WTC11 (cell line): ENCODE measurements around the gene OR4D1. TPM values are rescaled to one million over a fixed set of nuclear protein-coding genes. Genes with fewer than 3 reads are reported as not detected.

ENCODE experiments used
- ATAC-seq: fragments of 200-7000 bp; cut with Tn5 transposase; 2 replicates; pipeline ENCODE4 v1.10.0; 2021; ENCODE audit warnings: mild to moderate bottlenecking, moderate library complexity
- CTCF ChIA-PET: fragments of 300-600 bp; sonication (Branson Sonifier 250); formaldehyde crosslinking; loops from one replicate; lab custom pipeline; 2021; ENCODE audit warnings: antibody characterized with exemption; lab: Charles Lee
- POLR2A ChIA-PET: fragments of 350-600 bp; sonication (Branson Sonifier 250); formaldehyde crosslinking; loops from one replicate; lab custom pipeline; 2021; ENCODE audit warnings: antibody characterized with exemption; lab: Charles Lee
- DNase-seq: peaks from one replicate; pipeline ENCODE4 v3.0.0; 2021; ENCODE audit warnings: low spot score
- H3K27ac Mint-ChIP-seq: 2 replicates; pipeline ENCODE4 v1.8.0; 2021; ENCODE audit warnings: mixed read lengths
- H3K27me3 Mint-ChIP-seq: 2 replicates; pipeline ENCODE4 v1.8.0; 2021; ENCODE audit warnings: low read depth, mild to moderate bottlenecking, moderate library complexity, mixed read lengths
- H3K36me3 Mint-ChIP-seq: 2 replicates; pipeline ENCODE4 v1.8.0; 2021; ENCODE audit warnings: mixed read lengths
- H3K4me1 Mint-ChIP-seq: 2 replicates; pipeline ENCODE4 v1.8.0; 2022; ENCODE audit warnings: mixed read lengths
- H3K4me3 Mint-ChIP-seq: 2 replicates; pipeline ENCODE4 v1.8.0; 2021; ENCODE audit warnings: mild to moderate bottlenecking, moderate library complexity, mixed read lengths
- H3K9me3 Mint-ChIP-seq: 2 replicates; pipeline ENCODE4 v1.8.0; 2021; ENCODE audit warnings: mixed read lengths
- AFF4 ChIP-seq: sonication (generic); formaldehyde crosslinking; IDR thresholded peaks from 2 replicates; pipeline ENCODE4 v1.8.1; 2023; ENCODE audit warnings: mild to moderate bottlenecking, missing genetic modification reagents, borderline replicate concordance
- ATF1 ChIP-seq: sonication (generic); formaldehyde crosslinking; IDR thresholded peaks from 2 replicates; pipeline ENCODE4 v1.8.1; 2023; ENCODE audit warnings: mild to moderate bottlenecking, moderate library complexity, missing genetic modification reagents
- GABPB1 ChIP-seq: sonication (generic); formaldehyde crosslinking; IDR thresholded peaks from 2 replicates; pipeline ENCODE4 v1.8.1; 2023; ENCODE audit warnings: mild to moderate bottlenecking, missing genetic modification reagents
- HMGXB4 ChIP-seq: sonication (generic); formaldehyde crosslinking; IDR thresholded peaks from 2 replicates; pipeline ENCODE4 v1.8.1; 2023; ENCODE audit warnings: mild to moderate bottlenecking, moderate library complexity, missing genetic modification reagents
- NR3C1 ChIP-seq: sonication (generic); formaldehyde crosslinking; conservative IDR thresholded peaks from 2 replicates; pipeline ENCODE4 v1.8.1; 2023; ENCODE audit warnings: low read depth, mild to moderate bottlenecking, missing genetic modification reagents
- OVOL2 ChIP-seq: fragments of 250-450 bp; sonication (Bioruptor Pico); IDR thresholded peaks from 2 replicates; pipeline ENCODE4 v1.9.0; 2021; ENCODE audit warnings: mild to moderate bottlenecking, borderline replicate concordance
- PREB ChIP-seq: sonication (generic); formaldehyde crosslinking; IDR thresholded peaks from 2 replicates; pipeline ENCODE4 v1.8.1; 2022; ENCODE audit warnings: mild to moderate bottlenecking, missing genetic modification reagents, moderate library complexity, borderline replicate concordance
- ZNF263 ChIP-seq: sonication (generic); formaldehyde crosslinking; IDR thresholded peaks from 2 replicates; pipeline ENCODE4 v1.8.1; 2022; ENCODE audit warnings: low read depth, mild to moderate bottlenecking, moderate library complexity, missing genetic modification reagents
- ZNF281 ChIP-seq: sonication (generic); formaldehyde crosslinking; IDR thresholded peaks from 2 replicates; pipeline ENCODE4 v1.8.0; 2023; ENCODE audit warnings: mild to moderate bottlenecking, missing genetic modification reagents
- total RNA-seq: library from RNA; stranded (reverse); gene quantifications from 3 replicates; pipeline ENCODE4 v1.2.3, GENCODE V29; 2021
- TF ChIP-seq, protein P1 (sequence below): fragments of 250-450 bp; sonication (Bioruptor Pico); conservative IDR thresholded peaks from 2 replicates; pipeline ENCODE4 v1.9.0; 2021; ENCODE audit warnings: mild to moderate bottlenecking
- TF ChIP-seq, protein P2 (sequence below): sonication (generic); formaldehyde crosslinking; IDR thresholded peaks from 2 replicates; pipeline ENCODE4 v1.8.0; 2023; ENCODE audit warnings: missing genetic modification reagents
- TF ChIP-seq, protein P3 (sequence below): fragments of 200-600 bp; IDR thresholded peaks from 2 replicates; pipeline ENCODE4 v1.8.0; 2022; ENCODE audit warnings: antibody characterized with exemption
- TF ChIP-seq, protein P4 (sequence below): sonication (generic); formaldehyde crosslinking; IDR thresholded peaks from 2 replicates; pipeline ENCODE4 v1.8.1; 2023; ENCODE audit warnings: mild to moderate bottlenecking, missing genetic modification reagents, moderate library complexity
- TF ChIP-seq, protein P5 (sequence below): sonication (generic); formaldehyde crosslinking; IDR thresholded peaks from 2 replicates; pipeline ENCODE4 v1.8.1; 2022; ENCODE audit warnings: mild to moderate bottlenecking, moderate library complexity, missing genetic modification reagents

Gene OR4D1
- total RNA-seq, 1 experiment from 2014 or later: 0.17 TPM

DNA sequence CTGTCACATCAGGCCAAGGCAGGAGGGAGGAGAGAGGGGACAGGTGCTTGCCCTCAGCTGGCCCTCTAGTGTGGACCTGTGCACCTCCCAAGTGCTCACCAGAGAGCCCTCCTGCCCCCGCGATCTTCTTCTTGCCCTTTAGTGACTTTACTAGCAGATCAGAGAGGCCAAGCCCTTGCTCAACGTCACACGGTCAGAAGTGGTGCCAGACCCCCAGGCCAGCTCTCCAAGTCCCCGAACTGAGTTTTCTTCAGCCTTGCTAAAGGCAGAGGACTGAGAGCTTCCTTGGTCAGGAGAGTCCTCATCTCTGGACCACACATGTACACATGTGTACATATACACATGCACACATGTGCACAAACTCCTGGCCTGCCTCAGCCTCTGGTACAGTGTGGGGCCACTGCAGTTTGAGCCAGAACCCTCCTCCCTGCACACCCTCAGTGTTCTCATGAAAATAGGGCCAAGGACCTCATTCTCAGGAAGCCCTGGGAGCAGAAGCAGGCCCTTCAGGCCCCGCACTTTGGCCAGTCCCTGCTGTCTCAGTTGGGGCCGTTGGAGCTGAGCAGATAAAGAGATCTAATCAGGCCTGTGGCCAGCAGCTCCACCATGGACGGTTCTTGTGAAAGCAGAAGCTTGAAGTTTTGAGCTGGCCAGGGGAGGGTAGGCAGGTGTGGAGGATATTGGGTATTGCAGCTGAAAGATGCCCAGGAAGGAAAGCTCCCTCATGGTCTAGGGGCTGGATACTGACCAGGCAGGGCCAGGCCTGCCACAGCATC, 37.0 kb downstream of the OR4D1 start (continued):
- no peak for TF ChIP-seq PREB
- TF ChIP-seq, protein P1, sequence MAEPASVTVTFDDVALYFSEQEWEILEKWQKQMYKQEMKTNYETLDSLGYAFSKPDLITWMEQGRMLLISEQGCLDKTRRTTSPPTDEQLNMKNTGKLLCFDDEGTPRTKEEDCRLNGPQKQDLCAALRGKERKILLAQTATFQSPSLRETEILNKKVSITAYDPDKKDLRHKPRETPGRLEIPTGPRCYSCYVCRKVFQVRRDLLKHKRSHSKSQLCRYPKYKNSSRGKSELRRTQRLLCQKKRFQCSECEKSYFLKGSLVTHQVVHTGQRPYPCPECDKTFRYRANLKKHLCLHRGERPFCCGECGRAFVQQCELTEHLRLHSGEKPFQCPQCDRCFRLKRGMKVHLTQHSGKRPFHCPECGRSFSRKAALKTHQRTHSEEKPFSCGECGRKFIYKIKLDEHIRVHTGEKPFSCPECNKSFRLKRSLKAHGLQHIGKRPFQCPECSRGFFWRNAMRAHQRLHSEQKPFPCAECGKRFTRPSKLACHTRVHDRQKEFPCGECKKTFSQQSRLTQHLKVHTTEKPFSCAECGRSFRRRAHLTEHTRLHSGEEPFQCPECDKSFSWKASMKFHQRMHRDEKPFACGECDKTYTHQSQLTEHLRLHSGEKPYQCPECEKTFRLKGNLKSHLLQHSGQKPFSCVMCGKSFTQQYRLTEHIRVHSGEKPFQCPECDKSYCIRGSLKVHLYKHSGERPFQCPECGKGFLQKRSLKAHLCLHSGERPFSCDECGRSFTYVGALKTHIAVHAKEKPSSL (CRISPR knock-in tag): no peak
- TF ChIP-seq OVOL2 (CRISPR knock-in tag): no peak
- TF ChIP-seq, all 79 proteins: peak for 0

- no peak for ATAC-seq
- H3K27ac Mint-ChIP-seq: no peak overlapping the region
- TF ChIP-seq, protein P2, sequence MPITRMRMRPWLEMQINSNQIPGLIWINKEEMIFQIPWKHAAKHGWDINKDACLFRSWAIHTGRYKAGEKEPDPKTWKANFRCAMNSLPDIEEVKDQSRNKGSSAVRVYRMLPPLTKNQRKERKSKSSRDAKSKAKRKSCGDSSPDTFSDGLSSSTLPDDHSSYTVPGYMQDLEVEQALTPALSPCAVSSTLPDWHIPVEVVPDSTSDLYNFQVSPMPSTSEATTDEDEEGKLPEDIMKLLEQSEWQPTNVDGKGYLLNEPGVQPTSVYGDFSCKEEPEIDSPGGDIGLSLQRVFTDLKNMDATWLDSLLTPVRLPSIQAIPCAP (CRISPR knock-in tag): no peak
- TF ChIP-seq AFF4: no peak
- no peak for TF ChIP-seq GABPB1 (CRISPR knock-in tag)
- TF ChIP-seq ZNF281 (CRISPR knock-in tag): no peak
- no peak for TF ChIP-seq NR3C1 (CRISPR knock-in tag)
- TF ChIP-seq ZNF263: no peak
- TF ChIP-seq, all 79 proteins: peak for 0
These were observed 38.4 kb downstream of the OR4D1 start for GRCh38 chr17:58186591-58186990.

GRCh38 chr17:58187063-58187462, 38.9 kb downstream of the OR4D1 start:
- Mint-ChIP-seq H3K4me1 (peaks cover 14% of the 10 kb centered on the region), H3K9me3 (no peaks in the 10 kb centered on the region), H3K36me3 (no peaks in the 10 kb centered on the region), H3K27me3 (peaks cover 6% of the 10 kb centered on the region; the same call in 1 of the 2 replicates), H3K27ac (no peak overlapping the region), H3K4me3 (no peak overlapping the region)
- ATAC-seq (no peak), DNase-seq (no peak)
- ChIA-PET POLR2A (no interaction called here), CTCF (interaction anchor here (2.1 kb wide), 1 partner anchor 13 kb away, joined by 9 read pairs; no protein-coding TSS in a partner anchor)
- TF ChIP-seq, protein P3, sequence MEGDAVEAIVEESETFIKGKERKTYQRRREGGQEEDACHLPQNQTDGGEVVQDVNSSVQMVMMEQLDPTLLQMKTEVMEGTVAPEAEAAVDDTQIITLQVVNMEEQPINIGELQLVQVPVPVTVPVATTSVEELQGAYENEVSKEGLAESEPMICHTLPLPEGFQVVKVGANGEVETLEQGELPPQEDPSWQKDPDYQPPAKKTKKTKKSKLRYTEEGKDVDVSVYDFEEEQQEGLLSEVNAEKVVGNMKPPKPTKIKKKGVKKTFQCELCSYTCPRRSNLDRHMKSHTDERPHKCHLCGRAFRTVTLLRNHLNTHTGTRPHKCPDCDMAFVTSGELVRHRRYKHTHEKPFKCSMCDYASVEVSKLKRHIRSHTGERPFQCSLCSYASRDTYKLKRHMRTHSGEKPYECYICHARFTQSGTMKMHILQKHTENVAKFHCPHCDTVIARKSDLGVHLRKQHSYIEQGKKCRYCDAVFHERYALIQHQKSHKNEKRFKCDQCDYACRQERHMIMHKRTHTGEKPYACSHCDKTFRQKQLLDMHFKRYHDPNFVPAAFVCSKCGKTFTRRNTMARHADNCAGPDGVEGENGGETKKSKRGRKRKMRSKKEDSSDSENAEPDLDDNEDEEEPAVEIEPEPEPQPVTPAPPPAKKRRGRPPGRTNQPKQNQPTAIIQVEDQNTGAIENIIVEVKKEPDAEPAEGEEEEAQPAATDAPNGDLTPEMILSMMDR: no peak
- TF ChIP-seq OVOL2 (CRISPR knock-in tag): no peak
- TF ChIP-seq, protein P4, sequence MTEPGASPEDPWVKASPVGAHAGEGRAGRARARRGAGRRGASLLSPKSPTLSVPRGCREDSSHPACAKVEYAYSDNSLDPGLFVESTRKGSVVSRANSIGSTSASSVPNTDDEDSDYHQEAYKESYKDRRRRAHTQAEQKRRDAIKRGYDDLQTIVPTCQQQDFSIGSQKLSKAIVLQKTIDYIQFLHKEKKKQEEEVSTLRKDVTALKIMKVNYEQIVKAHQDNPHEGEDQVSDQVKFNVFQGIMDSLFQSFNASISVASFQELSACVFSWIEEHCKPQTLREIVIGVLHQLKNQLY: no peak
- TF ChIP-seq, protein P5, sequence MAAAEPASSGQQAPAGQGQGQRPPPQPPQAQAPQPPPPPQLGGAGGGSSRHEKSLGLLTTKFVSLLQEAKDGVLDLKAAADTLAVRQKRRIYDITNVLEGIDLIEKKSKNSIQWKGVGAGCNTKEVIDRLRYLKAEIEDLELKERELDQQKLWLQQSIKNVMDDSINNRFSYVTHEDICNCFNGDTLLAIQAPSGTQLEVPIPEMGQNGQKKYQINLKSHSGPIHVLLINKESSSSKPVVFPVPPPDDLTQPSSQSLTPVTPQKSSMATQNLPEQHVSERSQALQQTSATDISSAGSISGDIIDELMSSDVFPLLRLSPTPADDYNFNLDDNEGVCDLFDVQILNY (CRISPR knock-in tag): no peak
- TF ChIP-seq ATF1 (CRISPR knock-in tag): no peak
- TF ChIP-seq HMGXB4 (CRISPR knock-in tag): no peak

More at GRCh38 chr17:58186591-58186990, 38.4 kb downstream of the OR4D1 start:
- Mint-ChIP-seq H3K9me3 (no peaks in the 10 kb centered on the region), H3K4me3 (no peak overlapping the region), H3K27me3 (peaks cover 7% of the 10 kb centered on the region), H3K36me3 (no peaks in the 10 kb centered on the region), H3K4me1 (peaks cover 14% of the 10 kb centered on the region)
- POLR2A ChIA-PET: no interaction called here
- CTCF ChIA-PET: interaction anchor here (2.1 kb wide), 1 partner anchor 13 kb away, joined by 9 read pairs; no protein-coding TSS in a partner anchor
- no peak for DNase-seq
